Breast epithelium (tissue), 4 donors: ENCODE data around the gene TLL2. TPM values are rescaled to one million over a fixed set of nuclear protein-coding genes. Genes with fewer than 3 reads are reported as not detected.

Experiments used
- DNase-seq, 2 donors: peaks; one replicate each; pipeline ENCODE4 v3.0.0-alpha.2; 2019; ENCODE audit warnings: low spot score in 2 of 2
- H3K27ac ChIP-seq, 2 donors: fragments of 200-600 bp; sonication (generic) in 1 of 2; one replicate each; pipeline ENCODE4 v1.5.1; 2016 to 2019; ENCODE audit warnings: mild to moderate bottlenecking in 1 of 2
- H3K27me3 ChIP-seq, 2 donors: fragments of 200-600 bp; sonication (generic) in 1 of 2; one replicate each; pipeline versions ENCODE4 v1.5.1 to v1.6.0; 2017 to 2019; ENCODE audit warnings: control low read depth in 1 of 2, mild to moderate bottlenecking in 1 of 2
- H3K36me3 ChIP-seq: fragments of 200-600 bp; one replicate; pipeline ENCODE4 v1.5.1; 2019
- H3K4me1 ChIP-seq, 2 donors: fragments of 200-600 bp; sonication (generic); one replicate each; pipeline ENCODE4 v1.5.1; 2016 to 2019; ENCODE audit warnings: control low read depth in 1 of 2
- H3K4me3 ChIP-seq, 3 donors: fragments of 200-600 bp; sonication (generic); 1 replicate in 2 of 3; 2 replicates in 1 of 3; pipeline ENCODE4 v1.5.1; 2016 to 2019; ENCODE audit warnings: mild to moderate bottlenecking in 3 of 3, moderate library complexity in 2 of 3
- H3K9me3 ChIP-seq, 2 donors: fragments of 200-600 bp; sonication (generic) in 1 of 2; one replicate each; pipeline ENCODE4 v1.5.1; 2016 to 2019; ENCODE audit warnings: control low read depth in 1 of 2
- CTCF ChIP-seq, 3 donors: fragments of 450-650 bp; IDR thresholded peaks; one replicate each; pipeline ENCODE4 v1.5.1; 2016 to 2017; ENCODE audit warnings: antibody characterized with exemption in 3 of 3, mild to moderate bottlenecking in 3 of 3, moderate library complexity in 3 of 3
- POLR2A ChIP-seq: fragments of 450-650 bp; IDR thresholded peaks from one replicate; pipeline ENCODE4 v1.6.1; 2016; ENCODE audit warnings: antibody characterized with exemption, mild to moderate bottlenecking, moderate library complexity
- POLR2AphosphoS5 ChIP-seq, 3 donors: sonication (generic); formaldehyde crosslinking; IDR thresholded peaks; one replicate each; pipeline ENCODE4 v1.6.1; 2017; ENCODE audit warnings: antibody characterized with exemption in 3 of 3
- intact Hi-C: fragments of 100-400 bp; cut with DNase I; formaldehyde crosslinking; loops from one replicate; pipeline ENCODE4 v1.15.1; 2023; ENCODE audit warnings: low total_unique reads
- total RNA-seq, 3 donors: library from RNA; depleted of rRNA; stranded (reverse); fragments of >200 nt; gene quantifications; one replicate each; pipeline ENCODE4 v1.1.0, GENCODE V29; 2016

Gene TLL2
- total RNA-seq, 3 donors from 2014 or later = under 0.01 TPM; not detected in 2

DNA sequence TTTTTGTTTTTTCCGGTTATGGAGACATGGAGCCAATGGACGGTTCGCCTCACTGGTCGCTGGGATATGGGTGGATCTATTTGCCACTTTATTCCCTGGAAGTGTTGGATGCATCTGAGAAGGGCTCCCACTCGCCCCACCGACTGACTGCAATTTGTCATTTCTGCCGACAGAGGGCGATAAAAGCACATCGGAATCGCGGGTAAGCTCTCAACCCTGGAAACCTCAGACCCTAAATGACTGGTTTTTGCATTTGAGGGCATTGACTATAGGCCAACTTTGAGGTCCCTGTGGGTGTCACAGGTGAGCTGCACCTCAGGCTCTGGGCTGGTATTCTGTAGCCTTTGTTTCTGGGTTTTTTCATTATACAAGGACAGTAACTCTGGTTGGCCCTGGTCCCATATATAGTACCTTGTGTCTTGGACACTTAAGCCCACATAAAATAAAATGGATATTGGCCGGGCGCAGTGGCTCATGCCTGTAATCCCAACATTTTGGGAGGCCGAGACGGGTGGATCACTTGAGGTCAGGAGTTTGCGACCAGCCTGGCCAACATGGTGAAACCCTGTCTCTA is 143.1 kb downstream of the TLL2 start:
- H3K9me3 ChIP-seq = no peaks in the 10 kb centered on the region
- intact Hi-C loops = no loop called here
- H3K4me1 ChIP-seq = no peaks in the 10 kb centered on the region
- TF ChIP-seq POLR2A (no peak), CTCF (IDR thresholded peaks at IDR 0.05) (peak; percentile 48 to 63 (median 55)), POLR2AphosphoS5 (IDR thresholded peaks at IDR 0.05) (no peak)
- DNase-seq = peak in 1 of 2 donors; percentile 25
- no peaks in the 10 kb centered on the region for H3K27me3 ChIP-seq
- no peak overlapping the region for H3K27ac ChIP-seq
- H3K4me3 ChIP-seq = no peak overlapping the region
- H3K36me3 ChIP-seq = no peaks in the 10 kb centered on the region

DNA sequence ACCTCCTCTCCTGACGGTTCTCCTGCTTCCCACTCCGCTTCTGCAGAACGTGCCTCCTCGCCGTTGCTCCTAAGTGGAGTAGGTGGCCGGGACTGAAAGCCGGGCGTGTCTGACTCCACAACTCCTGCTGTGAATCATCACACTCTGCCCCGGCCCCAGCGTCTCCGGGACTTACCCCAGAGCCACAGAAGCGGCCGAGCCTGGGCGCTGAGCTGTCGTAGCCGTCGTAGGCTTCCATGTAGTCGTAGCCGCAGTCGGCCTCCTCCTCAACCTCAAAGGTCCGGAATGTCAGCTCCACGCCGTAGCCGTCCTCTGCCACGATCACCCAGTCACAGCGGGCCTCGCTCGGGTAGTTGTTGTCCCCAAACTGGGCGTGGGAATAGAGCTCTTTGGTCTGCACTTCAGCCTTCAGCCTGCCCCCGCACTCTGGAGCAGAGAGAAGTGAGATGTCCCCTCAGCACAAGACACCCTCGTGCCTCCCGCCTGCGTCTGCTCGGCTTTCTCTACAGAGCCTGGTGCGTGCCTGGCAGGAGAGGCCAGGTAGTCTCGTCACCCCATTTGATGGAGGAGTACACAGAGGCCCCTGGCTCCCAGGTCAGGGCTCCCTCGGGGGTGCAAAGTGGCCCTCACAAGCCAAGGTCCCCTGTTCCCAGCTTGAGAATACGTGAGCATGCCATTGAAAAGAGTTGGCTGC is 143.7 kb downstream of the TLL2 start:
- H3K27me3 ChIP-seq = no peaks in the 10 kb centered on the region
- no peaks in the 10 kb centered on the region for H3K36me3 ChIP-seq
- H3K4me1 ChIP-seq = no peaks in the 10 kb centered on the region
- DNase-seq = no peak
- TF ChIP-seq POLR2AphosphoS5 (IDR thresholded peaks at IDR 0.05) (no peak), POLR2A (no peak), CTCF (IDR thresholded peaks at IDR 0.05) (no peak)
- intact Hi-C loops = no loop called here
- H3K9me3 ChIP-seq = no peaks in the 10 kb centered on the region
- no peak overlapping the region for H3K27ac ChIP-seq
- no peak overlapping the region for H3K4me3 ChIP-seq

GRCh38 chr10:96368971-96369370 is 144.8 kb downstream of the TLL2 start:
- Histone ChIP-seq H3K9me3 (no peaks in the 10 kb centered on the region), H3K4me3 (no peak overlapping the region), H3K4me1 (no peaks in the 10 kb centered on the region), H3K36me3 (no peaks in the 10 kb centered on the region), H3K27me3 (no peaks in the 10 kb centered on the region), H3K27ac (no peak overlapping the region)
- intact Hi-C loops = no loop called here
- no peak for TF ChIP-seq POLR2AphosphoS5 (IDR thresholded peaks at IDR 0.05)
- DNase-seq = no peak

- H3K36me3 ChIP-seq = no peaks in the 10 kb centered on the region
- no peak for DNase-seq
- no peak overlapping the region for H3K4me3 ChIP-seq
- no peak for TF ChIP-seq CTCF (IDR thresholded peaks at IDR 0.05)
- TF ChIP-seq POLR2A = no peak
- TF ChIP-seq POLR2AphosphoS5 (IDR thresholded peaks at IDR 0.05) = no peak
- no peaks in the 10 kb centered on the region for H3K27me3 ChIP-seq
- H3K27ac ChIP-seq = no peak overlapping the region
- no peaks in the 10 kb centered on the region for H3K9me3 ChIP-seq
- intact Hi-C loops = no loop called here
- no peaks in the 10 kb centered on the region for H3K4me1 ChIP-seq
These were observed 146.3 kb downstream of the TLL2 start for GRCh38 chr10:96367470-96367869.

DNA sequence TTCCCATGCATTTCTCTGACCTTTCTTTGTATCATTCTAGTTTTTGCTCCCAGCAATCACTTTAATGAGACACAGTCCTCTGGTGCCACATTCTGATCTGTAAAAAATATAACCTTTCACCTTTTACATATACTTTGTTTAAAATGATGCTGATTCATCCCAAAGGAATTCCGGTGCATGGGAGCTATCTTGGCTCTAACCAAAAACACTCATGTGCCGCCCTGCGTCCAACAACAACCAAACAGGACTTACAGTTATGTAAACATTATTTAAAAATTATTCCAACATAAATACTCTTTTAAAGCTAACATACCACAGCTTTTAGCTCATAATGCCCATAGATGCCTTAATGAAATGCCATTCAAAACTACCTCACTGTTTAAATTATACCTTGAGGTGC is 147.2 kb downstream of the TLL2 start:
- H3K9me3 ChIP-seq = no peaks in the 10 kb centered on the region
- H3K27me3 ChIP-seq = no peaks in the 10 kb centered on the region
- no peaks in the 10 kb centered on the region for H3K4me1 ChIP-seq
- intact Hi-C loops = no loop called here
- H3K36me3 ChIP-seq = no peaks in the 10 kb centered on the region
- no peak for TF ChIP-seq CTCF (IDR thresholded peaks at IDR 0.05)
- no peak for TF ChIP-seq POLR2AphosphoS5 (IDR thresholded peaks at IDR 0.05)
- TF ChIP-seq POLR2A = no peak
- no peak overlapping the region for H3K4me3 ChIP-seq
- DNase-seq = no peak
- H3K27ac ChIP-seq = no peak overlapping the region
